ENCODE results near the gene PDZD2.

The PDZD2 gene

GRCh38 chr5:31995006-31995405, 356.1 kb downstream of the PDZD2 start:
- H3K4me2 ChIP-seq (ENCODE audit: low read depth, low read length, poor library complexity, severe bottlenecking), result no peak overlapping the region
- H3K9ac ChIP-seq (ENCODE audit: low read depth, low read length, poor library complexity, severe bottlenecking), result no peak overlapping the region
- no peak overlapping the region for H2AFZ ChIP-seq (ENCODE audit: low read length)
- no peaks in the 10 kb centered on the region for H3K79me2 ChIP-seq (ENCODE audit: insufficient read depth, low read length)
- no peak overlapping the region for H3K4me3 ChIP-seq (ENCODE audit: low read length, poor library complexity, severe bottlenecking)
- no peak for TF ChIP-seq EZH2phosphoT487 (IDR thresholded peaks at IDR 0.05; ENCODE audit: borderline replicate concordance)
- H3F3A ChIP-seq (ENCODE audit: low read depth), result no peaks in the 10 kb centered on the region
- H3K4me1 ChIP-seq (ENCODE audit: insufficient read depth, low read length, poor library complexity, severe bottlenecking), result peaks cover 29% of the 10 kb centered on the region
- H3K36me3 ChIP-seq (ENCODE audit: insufficient read depth, low read length), result no peaks in the 10 kb centered on the region
- no peaks in the 10 kb centered on the region for H3K9me2 ChIP-seq (replicated peaks; ENCODE audit: low read depth, low read length)
- H4K20me1 ChIP-seq (ENCODE audit: insufficient read depth, low read length, poor library complexity, severe bottlenecking), result no peaks in the 10 kb centered on the region
- no peaks in the 10 kb centered on the region for H3K9me3 ChIP-seq (ENCODE audit: insufficient read depth, low read depth, low read length)
- no peaks in the 10 kb centered on the region for H3K27me3 ChIP-seq (ENCODE audit: insufficient read depth, low read length, poor library complexity, severe bottlenecking)

GRCh38 chr5:31995714-31996113, 356.8 kb downstream of the PDZD2 start:
- no peaks in the 10 kb centered on the region for H3K36me3 ChIP-seq (ENCODE audit: insufficient read depth, low read length)
- H3K4me3 ChIP-seq (ENCODE audit: low read length, poor library complexity, severe bottlenecking), result no peak overlapping the region
- 0 out of 2 replicates have a peak overlapping the region, but pooled peaks have one; percentile 0 for H2AFZ ChIP-seq (ENCODE audit: low read length)
- H3K9me3 ChIP-seq (ENCODE audit: insufficient read depth, low read depth, low read length), result no peaks in the 10 kb centered on the region
- H3K4me1 ChIP-seq (ENCODE audit: insufficient read depth, low read length, poor library complexity, severe bottlenecking), result peaks cover 29% of the 10 kb centered on the region
- no peaks in the 10 kb centered on the region for H3K79me2 ChIP-seq (ENCODE audit: insufficient read depth, low read length)
- H3K27me3 ChIP-seq (ENCODE audit: insufficient read depth, low read length, poor library complexity, severe bottlenecking), result no peaks in the 10 kb centered on the region
- peak overlapping the region; percentile 9 for H3K9ac ChIP-seq (ENCODE audit: low read depth, low read length, poor library complexity, severe bottlenecking)
- peak overlapping the region; percentile 47 for H3K4me2 ChIP-seq (ENCODE audit: low read depth, low read length, poor library complexity, severe bottlenecking)
- TF ChIP-seq, protein P1, sequence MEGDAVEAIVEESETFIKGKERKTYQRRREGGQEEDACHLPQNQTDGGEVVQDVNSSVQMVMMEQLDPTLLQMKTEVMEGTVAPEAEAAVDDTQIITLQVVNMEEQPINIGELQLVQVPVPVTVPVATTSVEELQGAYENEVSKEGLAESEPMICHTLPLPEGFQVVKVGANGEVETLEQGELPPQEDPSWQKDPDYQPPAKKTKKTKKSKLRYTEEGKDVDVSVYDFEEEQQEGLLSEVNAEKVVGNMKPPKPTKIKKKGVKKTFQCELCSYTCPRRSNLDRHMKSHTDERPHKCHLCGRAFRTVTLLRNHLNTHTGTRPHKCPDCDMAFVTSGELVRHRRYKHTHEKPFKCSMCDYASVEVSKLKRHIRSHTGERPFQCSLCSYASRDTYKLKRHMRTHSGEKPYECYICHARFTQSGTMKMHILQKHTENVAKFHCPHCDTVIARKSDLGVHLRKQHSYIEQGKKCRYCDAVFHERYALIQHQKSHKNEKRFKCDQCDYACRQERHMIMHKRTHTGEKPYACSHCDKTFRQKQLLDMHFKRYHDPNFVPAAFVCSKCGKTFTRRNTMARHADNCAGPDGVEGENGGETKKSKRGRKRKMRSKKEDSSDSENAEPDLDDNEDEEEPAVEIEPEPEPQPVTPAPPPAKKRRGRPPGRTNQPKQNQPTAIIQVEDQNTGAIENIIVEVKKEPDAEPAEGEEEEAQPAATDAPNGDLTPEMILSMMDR (conservative IDR thresholded peaks at IDR 0.05; ENCODE audit: low read length), result no peak
- no peak for TF ChIP-seq EZH2phosphoT487 (IDR thresholded peaks at IDR 0.05; ENCODE audit: borderline replicate concordance)
- no peaks in the 10 kb centered on the region for H4K20me1 ChIP-seq (ENCODE audit: insufficient read depth, low read length, poor library complexity, severe bottlenecking)
- H3K9me2 ChIP-seq (replicated peaks; ENCODE audit: low read depth, low read length), result no peaks in the 10 kb centered on the region
- H3F3A ChIP-seq (ENCODE audit: low read depth), result no peaks in the 10 kb centered on the region

DNA sequence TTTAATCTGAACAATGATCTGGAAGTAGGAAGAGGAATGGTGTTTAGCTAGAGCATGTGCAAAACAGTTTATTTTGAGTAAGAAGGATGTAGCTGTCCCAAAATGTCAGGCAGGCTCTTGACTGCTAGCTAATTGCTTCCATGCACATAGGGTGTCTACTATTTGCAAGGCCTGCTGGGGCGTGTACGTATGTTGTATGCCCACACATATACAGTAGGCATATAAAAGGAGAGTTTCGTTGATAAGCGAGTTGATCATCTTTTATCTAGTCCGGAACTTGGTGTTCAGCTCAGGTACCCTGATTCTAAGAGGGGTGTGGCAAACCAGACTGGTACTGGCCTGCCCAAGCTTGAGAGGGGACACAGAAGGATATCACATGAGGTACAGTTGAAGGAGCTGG, 358.0 kb downstream of the PDZD2 start:
- Histone ChIP-seq H3K79me2 (ENCODE audit: insufficient read depth, low read length) (no peaks in the 10 kb centered on the region), H3K9ac (ENCODE audit: low read depth, low read length, poor library complexity, severe bottlenecking) (no peak overlapping the region), H3K9me2 (replicated peaks; ENCODE audit: low read depth, low read length) (no peaks in the 10 kb centered on the region), H3K4me2 (ENCODE audit: low read depth, low read length, poor library complexity, severe bottlenecking) (no peak overlapping the region), H4K20me1 (ENCODE audit: insufficient read depth, low read length, poor library complexity, severe bottlenecking) (no peaks in the 10 kb centered on the region), H3K4me1 (ENCODE audit: insufficient read depth, low read length, poor library complexity, severe bottlenecking) (peaks cover 27% of the 10 kb centered on the region), H2AFZ (ENCODE audit: low read length) (no peak overlapping the region), H3F3A (ENCODE audit: low read depth) (no peaks in the 10 kb centered on the region), H3K9me3 (ENCODE audit: insufficient read depth, low read depth, low read length) (no peaks in the 10 kb centered on the region), H3K27me3 (ENCODE audit: insufficient read depth, low read length, poor library complexity, severe bottlenecking) (no peaks in the 10 kb centered on the region), H3K36me3 (ENCODE audit: insufficient read depth, low read length) (no peaks in the 10 kb centered on the region), H3K4me3 (ENCODE audit: low read length, poor library complexity, severe bottlenecking) (no peak overlapping the region)
- TF ChIP-seq EZH2phosphoT487 (IDR thresholded peaks at IDR 0.05; ENCODE audit: borderline replicate concordance), result no peak
- TF ChIP-seq, protein P1 (conservative IDR thresholded peaks at IDR 0.05; ENCODE audit: low read length), result no peak

DNA sequence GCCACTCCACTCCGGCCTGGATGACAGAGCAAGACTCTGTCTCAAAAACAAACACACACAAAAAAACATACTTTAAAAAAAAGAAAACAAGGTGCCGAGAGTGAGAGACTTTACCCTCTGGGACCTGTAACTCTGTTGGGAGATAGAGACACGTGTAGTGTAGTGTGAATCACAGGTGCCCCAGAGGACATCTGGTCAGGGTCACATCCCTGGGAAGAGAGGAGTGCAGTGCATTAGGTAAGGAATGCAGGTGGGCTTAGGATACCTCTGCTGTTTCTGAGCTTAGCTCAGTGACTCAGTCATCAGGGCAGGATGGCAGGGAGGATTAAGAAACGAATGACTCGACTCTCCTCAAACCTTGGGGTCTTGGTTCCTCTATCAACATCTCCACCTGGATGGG, 360.5 kb downstream of the PDZD2 start:
- Histone ChIP-seq H4K20me1 (ENCODE audit: insufficient read depth, low read length, poor library complexity, severe bottlenecking) (no peaks in the 10 kb centered on the region), H2AFZ (ENCODE audit: low read length) (no peak overlapping the region), H3K27me3 (ENCODE audit: insufficient read depth, low read length, poor library complexity, severe bottlenecking) (no peaks in the 10 kb centered on the region), H3F3A (ENCODE audit: low read depth) (no peaks in the 10 kb centered on the region), H3K9ac (ENCODE audit: low read depth, low read length, poor library complexity, severe bottlenecking) (no peak overlapping the region), H3K4me3 (ENCODE audit: low read length, poor library complexity, severe bottlenecking) (no peak overlapping the region), H3K36me3 (ENCODE audit: insufficient read depth, low read length) (no peaks in the 10 kb centered on the region), H3K79me2 (ENCODE audit: insufficient read depth, low read length) (no peaks in the 10 kb centered on the region), H3K4me1 (ENCODE audit: insufficient read depth, low read length, poor library complexity, severe bottlenecking) (peaks cover 12% of the 10 kb centered on the region), H3K9me2 (replicated peaks; ENCODE audit: low read depth, low read length) (no peaks in the 10 kb centered on the region), H3K9me3 (ENCODE audit: insufficient read depth, low read depth, low read length) (no peaks in the 10 kb centered on the region), H3K4me2 (ENCODE audit: low read depth, low read length, poor library complexity, severe bottlenecking) (no peak overlapping the region)
- no peak for TF ChIP-seq EZH2phosphoT487 (IDR thresholded peaks at IDR 0.05; ENCODE audit: borderline replicate concordance)
- TF ChIP-seq, protein P1 (conservative IDR thresholded peaks at IDR 0.05; ENCODE audit: low read length), result no peak

Measured in Loucy (cell line).